ENCODE measurements around the gene MLPH.

The MLPH gene

DNA sequence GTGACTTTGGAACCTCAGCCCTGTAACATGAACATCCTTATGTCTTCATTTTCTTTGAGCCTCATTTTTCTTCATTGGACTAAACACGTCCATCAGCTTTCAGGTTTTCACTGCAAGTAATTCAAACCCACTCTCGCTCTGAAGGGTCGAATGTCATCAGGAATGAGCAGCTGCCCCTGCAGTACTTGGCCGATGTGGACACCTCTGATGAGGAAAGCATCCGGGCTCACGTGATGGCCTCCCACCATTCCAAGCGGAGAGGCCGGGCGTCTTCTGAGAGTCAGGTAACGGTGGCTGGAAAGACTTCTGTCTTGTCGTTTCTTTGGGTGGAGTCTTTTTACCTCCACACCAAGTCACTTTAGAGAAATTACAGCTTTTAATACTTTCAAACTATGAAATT, 40.2 kb downstream of the MLPH start:
- no peak for DNase-seq

DNA sequence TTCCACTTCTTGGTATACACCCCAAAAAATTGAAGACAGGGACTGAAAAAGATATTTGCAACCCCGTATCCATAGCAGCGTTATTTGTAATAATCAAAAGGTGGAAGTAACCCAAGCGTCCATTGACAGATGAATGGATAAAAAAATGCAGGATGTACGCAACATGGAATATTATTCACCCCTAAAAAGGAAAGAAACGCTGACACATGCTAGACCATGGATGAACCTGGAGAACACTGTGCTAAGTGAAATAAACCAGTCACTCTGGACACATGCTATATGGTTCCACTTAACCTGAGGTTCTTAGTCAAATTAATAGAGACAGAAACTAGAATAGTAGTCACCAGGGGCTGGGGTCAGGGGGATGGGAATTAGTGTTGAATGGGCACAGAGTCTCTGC, 40.7 kb downstream of the MLPH start:
- DNase-seq: no peak

DNA sequence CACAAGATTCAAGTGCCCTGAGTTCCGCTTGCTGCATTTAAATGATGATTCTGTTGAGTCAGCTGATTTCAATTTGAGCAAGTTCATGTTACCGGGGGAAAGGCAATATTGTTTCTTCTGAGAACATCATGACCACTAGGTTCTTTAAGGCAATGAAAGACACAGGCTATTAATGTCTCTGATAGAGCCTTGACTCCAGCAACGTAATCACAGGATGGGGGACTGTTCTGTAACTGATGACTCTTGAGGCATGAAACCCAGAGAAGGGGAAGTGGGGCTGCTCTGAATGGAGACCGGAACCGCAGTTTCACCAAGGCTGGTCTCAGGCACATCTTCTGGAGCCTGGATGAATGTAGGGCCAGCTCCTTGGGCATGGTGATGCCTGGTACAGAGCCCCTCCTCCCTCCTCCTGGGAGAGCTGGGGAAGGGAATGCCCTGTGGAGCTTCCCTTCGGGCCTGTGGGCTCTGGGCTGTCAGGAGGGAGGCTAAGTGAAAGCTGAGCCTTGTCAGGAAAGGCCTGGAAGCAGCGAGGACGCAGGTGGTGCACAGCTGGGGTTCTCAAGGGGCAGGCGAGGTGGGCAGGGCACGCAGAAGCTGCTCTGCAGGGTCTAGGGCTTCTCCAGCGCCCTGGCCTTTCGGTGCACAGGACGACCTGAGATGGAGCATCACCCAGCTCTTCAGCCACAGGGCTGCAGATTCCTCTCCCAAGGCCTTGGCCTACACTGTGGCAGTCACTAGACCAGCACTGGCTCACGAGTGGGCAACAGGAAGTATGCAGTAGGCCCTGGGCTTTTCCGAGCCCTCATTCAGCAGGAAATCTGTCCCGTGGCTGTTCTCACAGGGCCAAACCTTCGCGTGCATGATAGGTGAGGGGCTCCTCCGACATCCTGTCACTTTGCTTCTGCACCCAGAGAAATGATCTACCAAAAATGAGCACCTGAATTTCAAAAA, 42.7 kb downstream of the MLPH start:
- no peak for DNase-seq

DNA sequence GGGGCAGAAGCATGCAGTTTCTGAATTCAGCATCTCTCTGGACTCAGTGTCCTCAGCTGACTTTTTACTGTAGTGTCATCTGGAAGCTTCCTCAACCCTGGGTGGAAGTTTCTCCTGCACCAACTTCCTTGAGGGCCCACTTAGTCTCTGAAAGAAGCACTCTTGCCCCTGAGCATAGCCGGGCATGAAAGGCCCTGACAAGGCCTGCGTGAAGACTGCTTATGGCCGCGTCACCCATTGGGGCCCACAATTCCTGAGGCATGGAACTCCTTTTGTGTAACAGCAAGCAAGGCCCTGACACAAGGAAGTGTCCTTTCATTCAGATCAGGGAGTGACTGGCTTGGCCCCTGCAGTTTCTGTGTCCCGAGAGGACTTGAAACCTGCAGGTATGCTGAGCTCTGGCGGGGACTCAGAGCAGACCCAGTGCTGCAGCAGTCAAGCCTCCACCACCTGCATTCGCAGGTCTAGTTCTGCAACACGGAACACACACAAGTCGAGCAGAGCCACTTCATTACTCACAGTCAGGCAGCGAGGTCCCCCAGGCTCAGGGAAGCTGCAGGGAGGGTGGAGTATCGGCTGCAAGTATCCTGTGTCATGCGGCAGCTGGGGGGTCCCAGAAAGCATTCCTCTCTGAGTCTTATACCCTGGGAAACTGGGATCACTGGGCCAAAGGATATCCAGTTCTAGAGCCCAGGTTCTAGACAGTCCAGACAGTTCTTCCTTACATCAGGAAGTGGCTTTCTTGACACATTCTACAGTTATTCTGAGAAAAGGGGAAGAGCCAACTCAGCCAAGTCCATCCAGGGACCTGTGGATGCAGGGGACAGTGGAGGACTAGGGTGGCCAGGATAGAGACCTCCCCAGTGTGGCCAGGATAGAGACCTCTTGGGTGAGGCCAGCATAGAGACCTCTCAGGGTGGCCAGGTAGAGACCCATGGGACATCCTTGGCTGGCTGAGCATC, 43.7 kb downstream of the MLPH start:
- no peak for DNase-seq

DNA sequence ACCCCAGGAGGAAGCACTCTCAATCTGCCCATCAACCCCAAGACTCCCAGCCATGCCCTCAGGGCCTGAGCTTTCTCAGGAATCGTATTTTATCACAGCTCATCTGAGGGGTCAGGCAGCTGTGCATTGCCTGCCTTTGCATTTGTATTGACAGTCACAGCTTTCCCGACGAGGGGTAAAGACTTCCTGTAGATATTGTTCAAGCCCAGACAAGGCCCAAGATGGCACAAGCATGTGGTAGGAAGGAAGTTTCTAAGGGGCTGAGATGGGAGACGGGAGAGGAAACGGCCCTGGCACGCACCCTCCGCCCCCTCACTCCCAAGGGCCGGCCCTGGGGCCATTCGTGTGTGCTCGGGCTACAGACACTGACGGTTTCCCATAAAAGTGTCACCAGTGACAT, 45.1 kb downstream of the MLPH start:
- no peak for DNase-seq

DNA sequence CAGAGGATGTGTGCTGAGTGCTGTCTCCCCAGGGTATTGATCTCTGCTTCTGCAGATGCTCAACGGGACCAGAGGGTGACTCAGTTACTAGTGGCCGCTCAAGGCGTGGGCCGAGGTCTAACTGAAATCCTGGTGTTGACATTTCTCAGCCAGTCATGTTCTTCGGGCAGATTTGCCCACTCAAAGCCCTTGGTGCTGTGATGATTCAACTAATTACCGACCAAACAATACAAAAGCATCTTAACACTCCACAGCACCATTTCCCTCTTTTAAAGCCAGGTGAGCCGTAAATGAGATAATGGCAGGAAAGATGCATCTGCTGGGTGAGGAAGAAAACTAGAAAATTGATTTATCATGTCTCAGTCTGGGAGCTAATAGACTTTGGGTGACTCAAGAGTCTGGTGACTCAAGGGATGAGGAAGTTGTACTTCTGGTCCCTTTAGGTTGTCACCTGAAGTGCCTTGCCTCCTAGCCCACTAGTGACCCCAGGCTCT, 46.7 kb downstream of the MLPH start:
- no peak for DNase-seq

DNA sequence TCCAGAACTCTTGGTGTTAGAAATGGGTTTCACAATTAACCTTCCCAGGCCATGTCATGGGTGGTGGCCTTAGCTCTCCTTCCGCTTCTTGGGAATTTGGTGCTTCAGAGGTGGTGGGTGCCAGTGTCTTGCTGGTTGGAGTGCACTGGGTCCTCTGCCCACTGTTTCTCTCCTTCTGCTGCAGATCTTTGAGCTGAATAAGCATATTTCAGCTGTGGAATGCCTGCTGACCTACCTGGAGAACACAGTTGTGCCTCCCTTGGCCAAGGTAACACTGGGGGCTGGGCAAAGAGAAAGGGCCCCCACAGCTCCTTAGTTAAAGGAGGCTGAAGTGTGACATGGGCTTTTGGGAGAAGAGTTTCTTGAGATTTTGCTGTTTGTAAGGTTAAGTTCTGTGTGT, 47.3 kb downstream of the MLPH start:
- DNase-seq: no peak

DNA sequence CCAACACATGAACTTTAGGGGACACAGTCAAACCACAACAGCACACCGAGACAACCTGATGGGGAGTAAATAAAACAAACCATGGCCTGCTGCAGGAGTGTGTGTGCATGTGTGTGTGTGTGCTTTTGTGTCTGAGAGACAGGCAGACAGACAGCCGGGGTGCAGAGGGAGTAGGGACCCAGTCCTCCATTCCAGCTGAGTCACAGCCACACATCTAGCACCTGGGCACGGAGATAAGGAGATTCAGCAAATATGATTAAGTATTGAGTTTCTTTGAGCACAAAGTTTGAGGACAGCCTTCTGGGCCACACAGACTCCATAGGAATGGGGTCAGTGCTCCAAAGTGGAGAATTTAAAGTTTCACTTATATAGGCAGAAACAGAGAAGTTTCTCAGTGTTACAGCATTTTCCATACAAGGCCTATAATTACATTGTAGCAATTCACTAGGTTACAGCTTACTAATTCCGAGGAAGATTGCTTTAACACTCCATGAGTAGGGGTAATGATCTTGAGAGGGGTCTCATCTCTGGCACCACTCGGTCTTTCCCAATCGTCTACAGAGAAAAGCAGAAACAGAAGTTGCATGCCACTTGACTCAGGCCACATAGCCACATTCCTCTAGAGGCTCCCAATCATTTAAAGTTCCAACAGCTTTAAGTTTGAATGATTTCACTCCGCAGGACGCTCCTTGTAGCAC, 48.5 kb downstream of the MLPH start:
- DNase-seq: no peak

DNA sequence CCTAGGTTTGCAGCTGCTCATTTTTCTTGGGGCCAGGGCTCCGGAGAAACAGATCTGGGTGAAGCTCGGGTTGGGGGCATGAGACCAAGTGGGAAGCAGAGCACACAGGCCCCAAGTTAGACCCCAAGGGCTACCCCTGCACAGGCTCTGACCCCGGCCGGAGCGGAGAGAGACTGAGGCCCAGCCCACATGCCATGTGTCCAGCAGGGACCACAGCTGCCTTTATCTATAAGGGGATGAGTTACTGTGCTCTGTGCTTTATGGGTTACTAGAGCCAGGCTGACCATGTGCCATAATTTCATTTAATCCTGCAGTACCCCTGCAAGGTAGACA, 49.0 kb downstream of the MLPH start:
- DNase-seq: no peak

DNA sequence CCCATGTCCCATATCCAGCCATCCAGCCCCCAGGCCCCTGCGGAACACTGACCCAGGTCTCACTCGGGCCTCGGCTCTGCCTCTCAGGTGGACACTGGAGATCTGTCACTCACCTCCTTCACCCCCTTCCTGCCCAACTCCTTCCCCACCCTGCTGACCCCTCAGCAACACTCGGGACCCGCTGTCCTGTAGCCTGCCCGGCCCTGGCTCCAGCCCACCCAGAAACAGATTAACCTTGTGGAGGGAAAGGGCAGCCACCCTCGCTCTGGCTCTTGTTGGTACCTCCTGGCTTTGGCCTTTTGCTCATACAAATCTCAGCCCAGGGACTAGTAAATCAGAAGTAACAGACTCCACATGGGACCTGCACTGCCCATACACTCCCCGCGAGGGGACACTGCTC, 49.6 kb downstream of the MLPH start:
- DNase-seq: no peak

DNA sequence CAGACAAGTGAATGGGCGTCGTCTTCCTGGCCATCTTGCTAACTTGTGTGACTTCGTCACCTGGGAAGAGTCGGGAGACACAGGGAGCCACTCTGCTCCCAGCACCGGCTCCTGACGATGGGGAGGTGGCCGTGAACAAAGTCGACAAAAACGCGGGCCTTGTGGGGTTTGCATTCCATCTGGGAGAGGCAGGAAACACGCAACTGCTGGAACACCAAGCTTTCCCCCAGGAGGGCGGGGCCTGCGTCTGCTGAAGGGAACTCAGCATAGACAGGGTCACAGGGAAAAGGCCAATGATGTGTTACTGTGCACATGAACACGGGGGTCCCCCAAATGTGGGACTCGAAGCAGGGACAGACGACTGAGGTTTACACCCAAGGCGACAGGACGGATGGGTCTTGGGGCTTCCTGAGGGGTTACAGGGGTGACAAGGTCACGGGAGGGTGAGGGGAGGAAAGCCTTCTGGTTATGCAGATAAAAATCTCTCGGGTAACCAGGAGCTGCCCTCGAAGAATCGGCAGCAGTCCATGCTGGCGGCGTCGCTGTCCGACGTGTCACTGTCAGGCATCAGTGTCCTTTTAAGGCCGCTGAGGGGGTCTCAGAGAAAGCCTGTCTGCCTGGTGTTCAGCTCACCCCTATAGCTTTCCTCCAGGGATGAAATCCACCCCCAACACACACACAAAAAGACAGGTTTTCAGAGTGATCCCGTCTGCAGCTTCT, 51.1 kb downstream of the MLPH start:
- DNase-seq: no peak

DNA sequence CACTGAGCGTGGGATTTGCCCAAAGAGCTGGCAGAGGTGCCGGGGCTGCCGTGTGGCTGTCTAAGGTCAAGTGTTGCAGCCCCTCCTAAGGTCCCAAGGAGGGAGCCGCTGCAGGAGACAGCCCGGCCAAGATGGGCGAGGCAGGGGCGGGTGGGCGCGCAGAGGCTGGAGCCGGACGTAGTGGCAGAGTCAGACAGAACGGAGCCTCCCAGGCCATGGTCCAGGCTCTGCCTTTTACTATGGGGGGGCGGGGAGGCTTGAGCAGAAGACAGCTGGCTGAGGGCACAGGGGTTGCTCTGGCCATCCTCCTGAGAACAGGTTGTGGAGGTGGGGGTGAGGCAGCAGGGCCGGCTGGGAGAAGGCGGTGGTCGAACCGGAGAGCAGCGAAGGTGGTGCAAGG, 51.9 kb downstream of the MLPH start:
- no peak for DNase-seq

DNA sequence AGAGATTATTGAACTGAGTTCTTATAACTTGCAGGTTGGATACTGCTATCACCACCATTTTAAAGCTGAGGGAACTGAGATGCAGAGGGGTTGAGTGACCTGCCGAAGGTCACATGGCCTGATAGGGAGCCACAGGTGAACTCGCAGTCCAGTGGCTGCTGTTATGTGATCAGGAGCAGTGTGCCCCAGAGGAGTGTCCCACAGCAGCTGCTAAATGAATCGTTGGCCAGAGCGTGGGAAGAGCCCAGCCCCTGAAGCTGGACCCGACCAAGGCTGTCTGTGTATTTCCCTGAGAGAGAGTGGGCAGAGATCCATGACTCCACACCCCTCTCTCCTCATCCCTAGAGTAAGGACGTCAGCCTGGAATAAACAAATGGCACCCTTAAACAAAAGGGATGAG, 52.6 kb downstream of the MLPH start:
- DNase-seq: no peak

DNA sequence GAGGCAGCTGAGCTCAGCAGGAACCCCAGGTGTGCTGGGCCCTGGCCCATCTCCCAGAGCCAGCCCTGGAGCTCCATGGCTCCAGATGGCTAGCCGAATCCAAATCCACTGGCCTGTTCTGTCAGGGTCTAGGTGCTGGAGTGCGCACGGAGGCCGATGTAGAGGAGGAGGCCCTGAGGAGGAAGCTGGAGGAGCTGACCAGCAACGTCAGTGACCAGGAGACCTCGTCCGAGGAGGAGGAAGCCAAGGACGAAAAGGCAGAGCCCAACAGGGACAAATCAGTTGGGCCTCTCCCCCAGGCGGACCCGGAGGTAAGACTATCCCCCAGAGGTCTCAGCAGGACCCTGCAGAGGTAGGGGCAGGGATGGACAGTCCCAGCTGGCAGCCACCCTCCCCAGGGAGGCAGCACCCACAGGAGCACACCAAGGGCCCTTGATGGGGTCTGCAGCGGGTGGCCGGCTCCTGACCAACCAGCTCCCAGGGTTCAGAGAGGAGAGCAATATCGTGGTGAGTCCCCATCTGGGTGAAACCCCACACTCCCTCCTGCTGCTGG, 53.2 kb downstream of the MLPH start:
- DNase-seq: no peak

DNA sequence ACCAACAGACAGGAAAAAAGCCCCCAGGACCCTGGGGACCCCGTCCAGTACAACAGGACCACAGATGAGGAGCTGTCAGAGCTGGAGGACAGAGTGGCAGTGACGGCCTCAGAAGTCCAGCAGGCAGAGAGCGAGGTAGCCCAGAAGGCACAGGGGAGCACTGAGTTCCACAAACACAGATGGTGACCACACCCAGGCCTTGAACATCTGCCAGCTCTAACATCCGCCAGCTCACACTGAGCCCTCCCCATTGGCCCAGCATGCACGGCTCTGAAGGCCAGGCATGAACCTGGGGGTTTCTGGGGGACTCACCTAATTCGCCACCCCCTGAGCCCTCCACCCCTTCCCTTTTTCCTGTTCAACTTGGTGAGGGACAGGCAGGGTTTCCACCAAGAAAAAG, 53.8 kb downstream of the MLPH start:
- no peak for DNase-seq

DNA sequence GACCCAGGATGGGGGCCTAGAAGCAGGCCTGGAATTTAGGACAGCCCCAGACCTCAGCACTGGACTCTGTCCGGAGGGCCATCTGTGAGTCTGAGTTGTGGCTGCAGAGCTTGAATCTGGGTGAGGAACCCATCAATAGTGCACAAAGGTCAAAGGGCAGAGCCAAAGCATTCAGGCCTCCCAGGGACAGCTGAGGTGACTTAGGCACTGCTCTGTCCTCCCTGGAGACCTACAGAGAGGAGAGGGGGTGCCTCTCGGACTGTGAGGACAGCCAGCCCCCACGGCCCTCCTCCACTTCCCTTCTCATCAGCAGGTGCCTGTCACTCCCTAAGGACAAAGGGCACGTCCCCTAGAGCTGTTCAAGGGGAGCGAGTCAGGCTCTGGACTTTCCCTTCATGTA, 54.2 kb downstream of the MLPH start:
- DNase-seq: no peak

DNA sequence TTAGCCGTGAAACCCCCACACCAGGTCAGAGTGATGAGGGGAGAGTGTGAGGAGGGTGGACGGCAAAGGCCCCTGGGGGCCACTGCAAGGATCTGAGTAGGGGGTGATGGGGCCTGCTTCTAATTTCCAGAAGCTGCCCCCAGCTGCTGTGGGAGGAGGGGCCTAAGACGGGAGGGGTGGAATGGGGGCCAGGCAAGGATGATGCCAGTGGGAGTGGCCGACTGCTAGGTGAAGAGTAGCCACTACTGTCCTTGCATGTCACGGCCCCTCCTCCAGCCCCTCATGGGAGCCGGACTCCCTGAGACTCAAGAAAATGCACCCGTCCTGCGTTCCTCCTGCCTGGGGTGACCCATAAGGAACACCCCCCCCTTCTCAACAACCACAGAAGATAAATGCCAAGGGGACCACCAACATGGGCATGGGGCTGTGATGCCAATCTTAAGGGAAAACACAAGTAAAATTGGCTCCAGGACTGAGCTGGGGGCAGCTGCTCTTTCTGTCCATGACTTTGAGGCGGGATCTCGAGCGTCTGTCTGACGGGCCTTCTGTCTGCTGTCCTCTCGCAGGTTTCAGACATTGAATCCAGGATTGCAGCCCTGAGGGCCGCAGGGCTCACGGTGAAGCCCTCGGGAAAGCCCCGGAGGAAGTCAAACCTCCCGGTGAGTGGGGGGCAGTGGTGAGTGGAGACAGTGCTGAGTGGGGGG, 55.1 kb downstream of the MLPH start:
- no peak for DNase-seq

DNA sequence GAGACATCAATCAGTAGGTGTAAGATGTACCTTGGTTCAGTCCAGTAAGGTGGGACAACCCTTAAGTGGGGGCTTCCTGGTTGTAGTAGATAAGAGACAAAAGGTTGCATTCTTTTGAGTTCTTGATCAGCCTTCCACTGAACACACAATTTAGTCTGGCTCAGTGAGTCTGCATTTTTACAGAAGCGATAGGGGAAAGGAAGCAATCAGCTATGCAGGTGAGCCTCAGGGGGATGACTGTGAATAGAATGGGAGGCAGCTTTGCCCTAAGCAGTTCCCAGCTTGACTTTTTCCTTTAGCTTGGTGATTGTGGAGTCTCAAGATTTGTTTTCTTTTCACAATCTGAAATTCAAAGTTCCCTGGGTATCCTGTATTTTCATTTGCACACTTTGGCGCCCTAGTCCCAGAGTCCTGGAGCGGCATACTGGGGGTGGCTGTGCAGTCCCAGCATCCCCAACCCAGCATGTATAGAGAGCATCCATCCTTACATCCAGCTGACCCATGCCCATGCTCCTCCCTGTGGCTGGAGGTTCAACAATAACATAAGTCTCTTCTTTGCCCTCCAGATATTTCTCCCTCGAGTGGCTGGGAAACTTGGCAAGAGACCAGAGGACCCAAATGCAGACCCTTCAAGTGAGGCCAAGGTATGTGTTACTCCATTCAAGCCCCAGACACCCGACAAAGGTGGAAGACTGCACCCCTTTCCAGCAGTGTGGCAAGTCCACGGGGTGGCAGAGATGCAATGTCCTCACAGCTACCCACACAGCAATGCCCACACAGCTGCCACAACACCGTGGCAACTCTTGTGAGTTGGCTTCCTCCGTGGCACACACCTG, 59.2 kb downstream of the MLPH start:
- no peak for DNase-seq

DNA sequence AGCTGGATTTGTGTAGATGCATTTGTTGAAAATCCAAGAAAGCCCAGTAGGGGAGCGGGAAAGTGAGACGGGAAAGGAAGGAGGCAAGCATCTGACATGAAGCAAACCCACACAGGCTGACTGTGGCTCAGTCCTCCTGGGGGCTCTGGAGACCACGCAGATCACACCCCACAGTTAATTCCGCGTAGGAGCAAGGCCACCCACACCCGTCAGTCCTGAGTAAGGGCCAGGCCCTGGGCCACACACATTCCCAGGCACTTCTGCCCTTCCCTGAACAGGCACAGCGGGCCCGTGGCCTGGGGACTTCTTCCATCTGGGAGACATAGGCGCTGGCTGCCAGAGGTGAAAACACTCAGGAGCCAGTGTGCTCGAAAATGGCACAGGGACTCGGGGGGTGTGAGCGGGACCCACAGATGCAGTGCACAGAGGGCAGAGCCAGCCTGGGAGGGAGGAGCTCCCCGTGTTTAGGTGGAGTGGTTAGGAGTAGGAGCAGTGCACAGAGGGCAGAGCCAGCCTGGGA, 59.9 kb downstream of the MLPH start:
- no peak for DNase-seq

DNA sequence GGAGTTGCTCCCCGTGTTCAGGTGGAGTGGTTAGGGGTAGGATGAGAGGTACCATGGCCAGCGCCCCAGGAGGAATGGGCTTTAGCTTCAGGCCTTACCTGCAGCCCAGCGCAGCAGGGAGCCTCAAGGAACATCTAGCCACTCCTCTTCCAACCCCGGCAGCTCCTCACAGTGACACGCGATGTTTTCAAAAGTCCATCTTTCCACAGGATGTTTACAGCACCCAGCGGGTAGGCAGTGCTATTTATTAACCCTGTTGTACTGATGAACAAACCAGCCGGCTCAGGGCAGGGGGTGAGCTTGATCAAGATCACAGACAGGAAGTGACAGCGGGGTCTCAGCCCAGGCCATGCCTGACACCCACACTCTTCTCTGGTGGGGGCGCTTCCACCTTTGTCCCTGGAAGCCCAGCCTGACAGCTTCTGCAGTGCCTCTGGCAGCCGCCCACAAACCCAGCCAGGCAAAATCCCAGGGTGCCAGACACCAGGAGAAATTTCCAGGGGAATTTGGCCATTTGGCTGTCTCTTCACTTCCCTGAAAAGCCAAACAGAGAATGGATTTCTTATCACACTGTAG, 60.9 kb downstream of the MLPH start:
- no peak for DNase-seq
